Measurements from ENCODE around the gene CHPF. TPM values are rescaled to one million over a fixed set of nuclear protein-coding genes. Genes with fewer than 3 reads are reported as not detected.

Gene CHPF
- total RNA-seq, 1 experiment from 2014 or later, result 228 TPM

DNA sequence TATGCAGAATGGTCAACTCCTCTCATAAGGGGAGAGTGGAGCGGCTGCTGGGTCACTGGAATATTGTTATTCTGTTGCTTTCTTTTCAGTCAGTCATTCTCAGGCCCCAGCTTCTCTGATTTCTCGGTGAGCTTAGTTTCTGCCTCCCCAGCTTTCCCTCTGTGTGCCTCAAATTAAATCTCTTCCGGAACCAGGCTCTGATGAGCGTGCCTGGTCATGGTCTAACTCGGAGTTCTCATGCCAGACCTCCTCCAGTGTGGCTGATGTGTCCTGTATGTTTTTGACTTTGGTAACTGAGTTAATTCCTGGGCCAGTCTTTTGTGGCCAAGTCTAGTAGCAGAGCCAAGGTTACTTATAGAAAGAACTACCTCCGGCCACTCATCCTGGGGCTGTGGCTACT, 49.1 kb upstream of the CHPF start:
- Histone ChIP-seq H2AFZ (ENCODE audit: low read depth, low read length, poor library complexity, severe bottlenecking) (no peak overlapping the region), H3K9me3 (ENCODE audit: control insufficient read depth in 1 of 2, insufficient read depth in 1 of 2, low read depth in 1 of 2, low read length in 2 of 2) (no peaks in the 10 kb centered on the region), H3K27me3 (ENCODE audit: insufficient read depth, low read length) (no peaks in the 10 kb centered on the region), H4K20me1 (ENCODE audit: insufficient read depth) (no peaks in the 10 kb centered on the region), H3K9me2 (ENCODE audit: insufficient read depth) (no peaks in the 10 kb centered on the region), H3K27ac (ENCODE audit: low read depth, low read length) (no peak overlapping the region), H3K4me3 (replicated peaks in 1 of 2; ENCODE audit: low read depth in 1 of 2, low read length in 2 of 2) (no peak overlapping the region), H3K79me2 (ENCODE audit: insufficient read depth, low read length) (0 out of 2 replicates have a peak, but pooled peaks cover 9% of the 10 kb centered on the region), H3K9ac (ENCODE audit: low read length) (no peak overlapping the region), H3K36me3 (ENCODE audit: control insufficient read depth in 1 of 2, insufficient read depth in 2 of 2, low read length in 2 of 2) (no peaks in the 10 kb centered on the region), H3K4me2 (ENCODE audit: low read length) (no peak overlapping the region), H3K4me1 (ENCODE audit: control insufficient read depth in 1 of 2, insufficient read depth in 2 of 2, low read length in 2 of 2) (peaks cover 6 to 20% of the 10 kb centered on the region in 2 experiments; a peak in 3 of 4 replicates)
- intact Hi-C loops (cut with micrococcal nuclease), result no loop called here
- no peak for ATAC-seq
- TF ChIP-seq EGR1 (IDR thresholded peaks at IDR 0.05; ENCODE audit: low read depth) (no peak), ATF3 (IDR thresholded peaks at IDR 0.05) (no peak), JUND (IDR thresholded peaks at IDR 0.05) (no peak)
- ChIA-PET RAD21 (ENCODE audit: low non-redundant PET in 1 of 2, low total read pairs in 2 of 2, uncharacterized antibody in 2 of 2, unreplicated experiment in 2 of 2) (no interaction called here), POLR2A (no interaction called here), CTCF (no interaction called here)
- DNase-seq (ENCODE audit: low read depth, low spot score), result no peak
- no TSS peak for BruUV-seq (replicated peaks)

DNA sequence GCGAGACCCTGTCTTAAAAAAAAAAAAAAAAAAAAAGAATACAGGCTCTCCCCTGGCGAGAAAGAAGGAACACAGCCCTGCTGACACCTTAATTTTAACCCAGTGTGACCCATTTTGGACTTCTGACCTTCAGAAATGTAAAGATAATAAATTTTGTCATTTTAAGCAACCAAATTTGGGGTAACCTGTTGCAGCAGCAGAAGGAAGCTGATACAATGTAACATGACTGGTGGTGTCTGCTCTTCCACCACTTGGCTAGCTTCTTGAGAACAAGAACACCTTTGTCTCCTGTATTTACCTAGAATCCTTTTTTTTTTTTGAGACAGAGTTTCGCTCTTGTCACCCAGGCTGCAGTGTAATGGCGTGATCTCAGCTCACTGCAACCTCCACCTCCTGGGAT, 47.5 kb upstream of the CHPF start:
- BruUV-seq (replicated peaks), result no TSS peak
- H3K4me1 ChIP-seq (ENCODE audit: control insufficient read depth in 1 of 2, insufficient read depth in 2 of 2, low read length in 2 of 2), result peaks cover 2 to 10% of the 10 kb centered on the region in 2 experiments; a peak in 3 of 4 replicates
- TF ChIP-seq EZH2phosphoT487 (IDR thresholded peaks at IDR 0.05; ENCODE audit: borderline replicate concordance), result no peak
- no peak for TF ChIP-seq SP1 (IDR thresholded peaks at IDR 0.05; ENCODE audit: low read depth)
- TF ChIP-seq EGR1 (IDR thresholded peaks at IDR 0.05; ENCODE audit: low read depth), result no peak
- no peak for TF ChIP-seq ZFX (IDR thresholded peaks at IDR 0.05)
- no peak for TF ChIP-seq TCF7L2 (IDR thresholded peaks at IDR 0.05; ENCODE audit: borderline replicate concordance, extremely low read depth, insufficient read depth, insufficient read length)
- no peak for TF ChIP-seq POLR2AphosphoS5 (IDR thresholded peaks at IDR 0.05; ENCODE audit: low read depth, low read length)
- TF ChIP-seq SRF (IDR thresholded peaks at IDR 0.05; ENCODE audit: low read depth), result no peak
- TF ChIP-seq, protein P1, sequence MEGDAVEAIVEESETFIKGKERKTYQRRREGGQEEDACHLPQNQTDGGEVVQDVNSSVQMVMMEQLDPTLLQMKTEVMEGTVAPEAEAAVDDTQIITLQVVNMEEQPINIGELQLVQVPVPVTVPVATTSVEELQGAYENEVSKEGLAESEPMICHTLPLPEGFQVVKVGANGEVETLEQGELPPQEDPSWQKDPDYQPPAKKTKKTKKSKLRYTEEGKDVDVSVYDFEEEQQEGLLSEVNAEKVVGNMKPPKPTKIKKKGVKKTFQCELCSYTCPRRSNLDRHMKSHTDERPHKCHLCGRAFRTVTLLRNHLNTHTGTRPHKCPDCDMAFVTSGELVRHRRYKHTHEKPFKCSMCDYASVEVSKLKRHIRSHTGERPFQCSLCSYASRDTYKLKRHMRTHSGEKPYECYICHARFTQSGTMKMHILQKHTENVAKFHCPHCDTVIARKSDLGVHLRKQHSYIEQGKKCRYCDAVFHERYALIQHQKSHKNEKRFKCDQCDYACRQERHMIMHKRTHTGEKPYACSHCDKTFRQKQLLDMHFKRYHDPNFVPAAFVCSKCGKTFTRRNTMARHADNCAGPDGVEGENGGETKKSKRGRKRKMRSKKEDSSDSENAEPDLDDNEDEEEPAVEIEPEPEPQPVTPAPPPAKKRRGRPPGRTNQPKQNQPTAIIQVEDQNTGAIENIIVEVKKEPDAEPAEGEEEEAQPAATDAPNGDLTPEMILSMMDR (IDR thresholded peaks at IDR 0.05 in 2 of 3, conservative IDR thresholded peaks at IDR 0.05 in 1 of 3; ENCODE audit: borderline replicate concordance in 1 of 3, insufficient read depth in 1 of 3, low read depth in 2 of 3, low read length in 2 of 3), result no peak
- no peak for TF ChIP-seq FOSL1 (IDR thresholded peaks at IDR 0.05; ENCODE audit: low read depth)

More for the DNA sequence above, 47.5 kb upstream of the CHPF start:
- no peak overlapping the region for H3K9ac ChIP-seq (ENCODE audit: low read length)
- no peak overlapping the region for H3K4me3 ChIP-seq (replicated peaks in 1 of 2; ENCODE audit: low read depth in 1 of 2, low read length in 2 of 2)
- no peaks in the 10 kb centered on the region for H3K27me3 ChIP-seq (ENCODE audit: insufficient read depth, low read length)
- H4K20me1 ChIP-seq (ENCODE audit: insufficient read depth), result no peaks in the 10 kb centered on the region
- H3K79me2 ChIP-seq (ENCODE audit: insufficient read depth, low read length), result no peaks in the 10 kb centered on the region
- H3K9me3 ChIP-seq (ENCODE audit: control insufficient read depth in 1 of 2, insufficient read depth in 1 of 2, low read depth in 1 of 2, low read length in 2 of 2), result no peaks in the 10 kb centered on the region
- H3K4me2 ChIP-seq (ENCODE audit: low read length), result no peak overlapping the region
- ChIA-PET POLR2A (no interaction called here), RAD21 (ENCODE audit: low non-redundant PET in 1 of 2, low total read pairs in 2 of 2, uncharacterized antibody in 2 of 2, unreplicated experiment in 2 of 2) (no interaction called here), CTCF (no interaction called here)
- H3K9me2 ChIP-seq (ENCODE audit: insufficient read depth), result no peaks in the 10 kb centered on the region
- no peak overlapping the region for H2AFZ ChIP-seq (ENCODE audit: low read depth, low read length, poor library complexity, severe bottlenecking)
- intact Hi-C loops (cut with micrococcal nuclease), result no loop called here
- ATAC-seq (no peak), DNase-seq (ENCODE audit: low read depth, low spot score) (no peak)
- no peak overlapping the region for H3K27ac ChIP-seq (ENCODE audit: low read depth, low read length)
- no peaks in the 10 kb centered on the region for H3K36me3 ChIP-seq (ENCODE audit: control insufficient read depth in 1 of 2, insufficient read depth in 2 of 2, low read length in 2 of 2)

Measured in HCT116 (cell line).